HEK293T (cell line): Measurements from ENCODE around the gene CBFA2T2.

ENCODE experiments used
- CTCF ChIA-PET: fragments of 350-600 bp; formaldehyde crosslinking; extraction: SDS; loops from one replicate; lab custom pipeline; 2021; ENCODE audit warnings: antibody characterized with exemption, inconsistent platforms; lab: Yijun Ruan, JAX
- POLR2A ChIA-PET: fragments of 350-600 bp; formaldehyde crosslinking; extraction: SDS; loops from one replicate; lab custom pipeline; 2020; ENCODE audit warnings: antibody characterized with exemption, inconsistent platforms; lab: Yijun Ruan, JAX
- DNase-seq: peaks from one replicate; pipeline ENCODE4 v3.0.0; 2012; ENCODE audit warnings: mixed read lengths; ENCODE audit errors: extremely low spot score
- ARNT ChIP-seq: fragments of 450-650 bp; IDR thresholded peaks from 2 replicates; pipeline ENCODE4 v1.6.1; 2017; ENCODE audit warnings: mild to moderate bottlenecking
- BHLHE40 ChIP-seq: fragments of 450-650 bp; IDR thresholded peaks from 2 replicates; pipeline ENCODE4 v1.6.1; 2016; ENCODE audit warnings: mild to moderate bottlenecking, moderate library complexity, borderline replicate concordance
- CTBP1 ChIP-seq: fragments of 450-650 bp; IDR thresholded peaks from 2 replicates; pipeline ENCODE4 v1.6.1; 2016; ENCODE audit warnings: borderline replicate concordance
- ELF4 ChIP-seq: fragments of 450-650 bp; IDR thresholded peaks from 2 replicates; pipeline ENCODE4 v1.6.1; 2017; ENCODE audit warnings: antibody characterized with exemption
- FOXA1 ChIP-seq: fragments of 450-650 bp; IDR thresholded peaks from 2 replicates; pipeline ENCODE4 v1.6.1; 2016; ENCODE audit warnings: mild to moderate bottlenecking
- FOXK2 ChIP-seq: fragments of 450-650 bp; IDR thresholded peaks from 2 replicates; pipeline ENCODE4 v1.6.1; 2016; ENCODE audit warnings: mild to moderate bottlenecking
- FOXM1 ChIP-seq: fragments of 450-650 bp; IDR thresholded peaks from 2 replicates; pipeline ENCODE4 v1.6.1; 2017; ENCODE audit warnings: mild to moderate bottlenecking, borderline replicate concordance
- HDGF ChIP-seq: fragments of 450-650 bp; IDR thresholded peaks from 2 replicates; pipeline ENCODE4 v1.6.1; 2017; ENCODE audit warnings: antibody characterized with exemption, borderline replicate concordance
- L3MBTL2 ChIP-seq: fragments of 450-650 bp; conservative IDR thresholded peaks from 2 replicates; pipeline ENCODE4 v1.6.1; 2016; ENCODE audit warnings: mild to moderate bottlenecking
- LEF1 ChIP-seq: fragments of 450-650 bp; IDR thresholded peaks from 2 replicates; pipeline ENCODE4 v1.6.1; 2017; ENCODE audit warnings: mild to moderate bottlenecking, borderline replicate concordance
- NFRKB ChIP-seq: fragments of 450-650 bp; IDR thresholded peaks from 2 replicates; pipeline ENCODE4 v1.6.1; 2016; ENCODE audit warnings: mild to moderate bottlenecking, moderate library complexity
- SP1 ChIP-seq: fragments of 450-650 bp; IDR thresholded peaks from 2 replicates; pipeline ENCODE4 v1.6.1; 2017
- SUZ12 ChIP-seq: fragments of 450-650 bp; IDR thresholded peaks from 2 replicates; pipeline ENCODE4 v1.6.1; 2016; ENCODE audit warnings: mild to moderate bottlenecking
- TARDBP ChIP-seq: fragments of 450-650 bp; IDR thresholded peaks from 2 replicates; pipeline ENCODE4 v1.6.1; 2016
- ZNF384 ChIP-seq: fragments of 450-650 bp; IDR thresholded peaks from 2 replicates; pipeline ENCODE4 v1.6.1; 2016
- TF ChIP-seq, protein P1 (sequence below): fragments of 450-650 bp; IDR thresholded peaks from 2 replicates; pipeline ENCODE4 v1.6.1; 2016

Gene CBFA2T2

DNA sequence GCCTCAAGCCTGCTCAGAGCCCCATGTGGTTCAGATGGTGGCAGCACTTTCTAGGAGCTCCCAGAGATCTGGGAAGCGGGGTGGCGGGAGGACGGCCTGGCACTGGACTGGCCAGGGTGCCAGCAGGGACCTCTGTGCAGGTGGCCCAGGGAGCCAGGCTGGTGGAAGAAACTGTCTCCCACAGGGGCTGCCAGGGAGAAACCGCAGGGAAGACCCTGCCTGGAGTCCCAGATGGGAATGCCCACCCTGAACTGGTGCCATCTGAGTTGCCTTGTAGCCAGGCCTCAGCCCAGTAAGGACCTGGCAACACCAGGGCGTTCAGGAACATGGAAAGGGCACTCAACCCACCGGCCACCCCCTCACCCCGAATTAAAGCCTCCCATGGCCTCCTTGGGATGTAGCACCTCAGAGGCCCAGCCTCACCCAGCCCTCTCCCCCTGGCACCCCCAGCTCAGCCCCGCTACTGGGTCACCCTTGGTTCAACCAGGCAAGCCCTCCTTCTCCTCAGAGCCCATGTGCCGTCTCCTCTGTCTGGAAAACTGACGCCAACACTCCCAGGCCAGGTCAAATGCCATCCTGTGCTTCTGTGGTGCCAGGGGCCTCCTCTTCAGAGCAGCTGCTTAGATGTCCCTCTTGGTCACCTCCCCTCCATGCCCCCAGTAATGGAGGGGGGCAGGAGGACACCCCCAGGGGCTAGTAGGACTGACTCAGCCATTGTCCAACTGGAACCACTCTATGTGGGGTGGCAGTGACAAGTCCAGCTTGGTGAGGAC, 166.3 kb downstream of the CBFA2T2 start:
- no peak for DNase-seq
- ChIA-PET CTCF (no interaction called here), POLR2A (no interaction called here)
- TF ChIP-seq SP1 (no peak), FOXM1 (no peak), LEF1 (no peak), SUZ12 (no peak), ZNF384 (no peak), NFRKB (no peak), TARDBP (no peak)

DNA sequence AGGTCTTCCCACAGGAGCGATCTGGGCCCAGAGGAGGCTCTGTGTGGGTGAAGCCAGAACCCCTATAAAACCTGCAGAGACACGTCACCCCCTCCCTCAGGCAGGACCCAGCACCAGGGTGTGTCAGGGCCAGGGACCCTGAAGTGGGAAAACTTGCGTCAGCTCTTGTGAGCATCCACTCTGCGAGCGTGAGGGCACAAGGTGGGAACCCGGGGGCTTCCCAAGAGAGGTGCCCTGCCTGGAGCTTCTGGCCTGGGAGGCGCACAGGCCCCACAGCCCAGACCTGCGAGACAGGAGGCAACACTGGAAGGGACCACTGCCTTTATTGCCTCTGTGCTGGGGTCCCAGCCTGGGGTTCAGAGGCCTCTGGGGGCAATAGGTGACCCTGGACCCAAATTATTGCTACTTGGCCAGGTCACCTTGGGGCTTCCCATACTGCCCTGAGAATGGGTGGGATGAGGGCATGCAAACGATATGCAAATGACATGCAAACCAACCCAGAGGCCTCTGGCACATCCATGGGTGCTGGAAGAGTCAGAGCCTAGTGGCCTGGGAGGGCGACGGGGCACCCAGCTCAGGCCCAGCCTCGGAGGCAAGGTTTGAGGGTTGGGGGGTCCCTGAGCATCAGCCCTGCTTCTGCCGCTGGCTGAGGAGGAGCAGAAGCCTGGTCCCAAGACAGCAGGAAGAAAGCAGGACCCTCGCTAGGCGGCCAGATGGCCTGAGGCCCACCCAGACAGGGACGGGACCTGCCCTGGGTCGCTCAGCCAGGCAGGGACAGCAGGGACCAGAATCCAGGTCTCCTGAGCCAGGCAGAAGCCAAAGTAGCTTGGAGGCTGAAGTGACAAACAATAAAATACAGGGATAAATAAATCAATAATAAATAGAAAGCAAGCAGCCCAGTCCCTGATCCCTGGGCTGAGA, 167.1 kb downstream of the CBFA2T2 start:
- POLR2A ChIA-PET = no interaction called here
- CTCF ChIA-PET = no interaction called here
- TF ChIP-seq ELF4 (no peak), FOXK2 (no peak), BHLHE40 (no peak), HDGF (no peak), LEF1 (no peak), FOXA1 (no peak), ARNT (no peak), ZNF384 (no peak), FOXM1 (no peak), SP1 (no peak), CTBP1 (no peak), SUZ12 (no peak), TARDBP (no peak), NFRKB (no peak), L3MBTL2 (no peak)
- TF ChIP-seq, protein P1, sequence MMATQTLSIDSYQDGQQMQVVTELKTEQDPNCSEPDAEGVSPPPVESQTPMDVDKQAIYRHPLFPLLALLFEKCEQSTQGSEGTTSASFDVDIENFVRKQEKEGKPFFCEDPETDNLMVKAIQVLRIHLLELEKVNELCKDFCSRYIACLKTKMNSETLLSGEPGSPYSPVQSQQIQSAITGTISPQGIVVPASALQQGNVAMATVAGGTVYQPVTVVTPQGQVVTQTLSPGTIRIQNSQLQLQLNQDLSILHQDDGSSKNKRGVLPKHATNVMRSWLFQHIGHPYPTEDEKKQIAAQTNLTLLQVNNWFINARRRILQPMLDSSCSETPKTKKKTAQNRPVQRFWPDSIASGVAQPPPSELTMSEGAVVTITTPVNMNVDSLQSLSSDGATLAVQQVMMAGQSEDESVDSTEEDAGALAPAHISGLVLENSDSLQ = no peak
- DNase-seq = no peak

DNA sequence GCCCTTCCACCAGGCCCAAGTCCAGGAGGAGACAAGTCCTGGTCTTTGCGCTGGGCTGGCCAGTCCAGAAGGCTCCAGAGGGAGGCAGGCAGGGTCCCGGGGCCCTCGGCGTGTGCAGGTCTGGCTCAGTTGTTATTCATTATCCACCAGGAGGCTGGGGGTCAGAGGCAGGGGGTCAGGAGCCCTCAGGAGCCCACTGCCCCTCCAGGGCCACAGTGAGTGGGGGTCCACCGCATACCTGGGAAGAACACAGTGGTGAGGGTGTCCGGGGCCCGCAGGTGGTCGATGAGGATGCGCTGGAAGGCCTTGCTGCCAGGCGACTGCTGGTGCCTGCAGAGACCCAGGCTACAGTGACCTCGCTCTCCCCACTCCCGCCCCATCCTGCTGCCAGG, 167.8 kb downstream of the CBFA2T2 start:
- CTCF ChIA-PET = no interaction called here
- POLR2A ChIA-PET = no interaction called here
- no peak for DNase-seq
- no peak for TF ChIP-seq NFRKB
- no peak for TF ChIP-seq FOXK2
- TF ChIP-seq ELF4 = no peak
- no peak for TF ChIP-seq SP1
- no peak for TF ChIP-seq BHLHE40
- TF ChIP-seq TARDBP = no peak
- no peak for TF ChIP-seq CTBP1
- no peak for TF ChIP-seq L3MBTL2
- no peak for TF ChIP-seq ARNT
- TF ChIP-seq HDGF = no peak
- no peak for TF ChIP-seq ZNF384
- TF ChIP-seq LEF1 = no peak
- no peak for TF ChIP-seq FOXA1
- TF ChIP-seq FOXM1 = no peak
- TF ChIP-seq, protein P1 = no peak
- no peak for TF ChIP-seq SUZ12

DNA sequence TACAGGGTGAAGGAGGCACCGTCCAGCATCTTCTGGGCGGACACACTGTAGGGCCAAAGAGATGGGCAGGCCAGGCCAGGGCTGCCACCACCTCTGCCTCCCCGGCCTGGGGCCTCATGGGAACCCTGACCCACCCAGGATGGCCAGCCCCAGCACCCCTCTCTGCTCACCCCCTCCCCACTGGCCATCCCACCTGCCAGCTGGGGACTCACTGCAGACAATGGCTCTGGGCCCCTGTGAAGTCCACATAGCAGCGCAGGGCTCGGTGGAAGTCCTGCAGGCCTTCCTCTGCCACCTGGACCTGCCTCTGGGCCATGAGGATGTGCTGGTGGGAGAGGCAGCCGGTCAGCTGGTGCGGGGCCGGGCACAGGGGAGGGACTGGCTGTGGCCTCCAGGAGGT, 168.6 kb downstream of the CBFA2T2 start:
- POLR2A ChIA-PET = no interaction called here
- CTCF ChIA-PET = no interaction called here

DNA sequence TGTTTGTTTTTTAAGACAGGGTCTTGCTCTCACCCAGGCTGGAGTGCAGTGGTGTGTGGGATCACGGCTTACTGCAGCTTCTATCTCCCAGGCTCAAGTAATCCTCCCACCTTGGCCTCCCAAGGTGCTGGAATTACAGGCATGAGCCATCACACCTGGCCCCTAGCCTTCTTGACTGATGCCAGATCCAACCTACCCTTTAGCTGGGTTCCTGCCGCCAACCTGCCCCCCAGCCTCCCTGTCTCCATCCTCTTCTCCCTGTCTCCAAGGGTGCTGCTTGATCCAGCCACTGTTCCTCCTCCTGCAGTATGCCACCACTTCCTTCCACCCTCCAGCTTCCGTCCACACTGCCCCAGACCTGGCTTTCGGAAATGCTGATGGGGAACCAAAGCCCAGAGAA, 169.0 kb downstream of the CBFA2T2 start:
- TF ChIP-seq FOXK2 (no peak), SP1 (no peak), ARNT (no peak), LEF1 (no peak), NFRKB (no peak), CTBP1 (no peak), ELF4 (no peak), BHLHE40 (no peak), SUZ12 (no peak), HDGF (no peak), TARDBP (no peak), L3MBTL2 (no peak), ZNF384 (no peak), FOXA1 (no peak), FOXM1 (no peak)
- TF ChIP-seq, protein P1 = no peak
- CTCF ChIA-PET = no interaction called here
- DNase-seq = no peak
- POLR2A ChIA-PET = no interaction called here

More for the DNA sequence above, 168.6 kb downstream of the CBFA2T2 start:
- TF ChIP-seq LEF1 (no peak), TARDBP (no peak), SUZ12 (no peak), HDGF (no peak), ZNF384 (no peak), FOXA1 (no peak)
- no peak for DNase-seq
